Measurements from ENCODE around the gene GMPR. TPM values are rescaled to one million over a fixed set of nuclear protein-coding genes. Genes with fewer than 3 reads are reported as not detected.

Gene GMPR
- total RNA-seq, 1 donor from 2014 or later = 126 TPM

DNA sequence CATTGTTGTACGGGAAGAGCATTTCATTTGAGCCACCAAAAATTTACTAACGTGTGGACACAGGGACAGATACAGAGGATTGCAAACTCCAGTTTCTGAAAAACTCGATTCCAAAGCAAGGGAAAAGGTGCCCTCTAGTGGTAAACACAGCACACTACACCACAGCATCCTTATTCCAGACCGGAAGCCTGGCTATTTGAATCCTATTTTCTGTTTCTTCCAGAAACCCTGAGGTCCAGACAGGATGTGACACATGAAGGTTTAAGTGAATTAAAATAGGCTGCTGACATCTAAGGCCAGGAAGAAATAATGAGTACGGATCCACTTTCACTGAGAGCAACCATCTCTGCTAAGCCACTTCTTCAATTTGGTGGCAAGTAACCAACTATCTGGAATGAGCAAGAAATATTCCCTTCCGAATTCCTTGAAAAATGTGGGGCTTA, 31.8 kb upstream of the GMPR start:
- peak overlapping the region; percentile 5 for H3K27ac ChIP-seq (replicated peaks)
- no peaks in the 10 kb centered on the region for H3K9me3 ChIP-seq (replicated peaks)
- intact Hi-C loops (cut with micrococcal nuclease) = no loop called here
- no peak overlapping the region for H3K4me3 ChIP-seq
- H3K27me3 ChIP-seq (ENCODE audit: low read depth) = no peaks in the 10 kb centered on the region
- no peaks in the 10 kb centered on the region for H3K36me3 ChIP-seq
- TF ChIP-seq, protein P1, sequence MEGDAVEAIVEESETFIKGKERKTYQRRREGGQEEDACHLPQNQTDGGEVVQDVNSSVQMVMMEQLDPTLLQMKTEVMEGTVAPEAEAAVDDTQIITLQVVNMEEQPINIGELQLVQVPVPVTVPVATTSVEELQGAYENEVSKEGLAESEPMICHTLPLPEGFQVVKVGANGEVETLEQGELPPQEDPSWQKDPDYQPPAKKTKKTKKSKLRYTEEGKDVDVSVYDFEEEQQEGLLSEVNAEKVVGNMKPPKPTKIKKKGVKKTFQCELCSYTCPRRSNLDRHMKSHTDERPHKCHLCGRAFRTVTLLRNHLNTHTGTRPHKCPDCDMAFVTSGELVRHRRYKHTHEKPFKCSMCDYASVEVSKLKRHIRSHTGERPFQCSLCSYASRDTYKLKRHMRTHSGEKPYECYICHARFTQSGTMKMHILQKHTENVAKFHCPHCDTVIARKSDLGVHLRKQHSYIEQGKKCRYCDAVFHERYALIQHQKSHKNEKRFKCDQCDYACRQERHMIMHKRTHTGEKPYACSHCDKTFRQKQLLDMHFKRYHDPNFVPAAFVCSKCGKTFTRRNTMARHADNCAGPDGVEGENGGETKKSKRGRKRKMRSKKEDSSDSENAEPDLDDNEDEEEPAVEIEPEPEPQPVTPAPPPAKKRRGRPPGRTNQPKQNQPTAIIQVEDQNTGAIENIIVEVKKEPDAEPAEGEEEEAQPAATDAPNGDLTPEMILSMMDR (IDR thresholded peaks at IDR 0.05; ENCODE audit: borderline replicate concordance) = peak; percentile 97
- H3K4me1 ChIP-seq = peaks cover 18% of the 10 kb centered on the region
- no peak for DNase-seq

DNA sequence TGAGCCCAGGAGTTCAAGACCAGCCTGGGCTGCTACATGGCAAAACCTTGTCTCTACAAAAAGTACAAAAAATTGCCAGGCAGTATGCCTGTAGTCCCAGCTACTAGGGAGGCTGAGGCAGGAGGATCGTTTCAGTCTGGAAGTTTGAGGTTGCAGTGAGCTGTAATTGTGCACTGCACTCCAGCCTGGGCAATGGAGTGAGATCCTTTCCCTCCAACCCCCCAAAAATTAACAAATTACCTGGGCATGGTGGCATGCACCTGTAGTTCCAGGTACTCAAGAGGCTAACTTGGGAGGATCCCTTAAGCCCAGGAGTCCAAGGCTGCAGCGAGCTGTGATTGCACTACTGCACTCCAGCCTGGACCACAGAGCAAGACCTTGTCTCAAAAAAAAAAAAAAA, 29.4 kb upstream of the GMPR start:
- Histone ChIP-seq H3K36me3 (no peaks in the 10 kb centered on the region), H3K4me1 (peaks cover 18% of the 10 kb centered on the region), H3K27me3 (ENCODE audit: low read depth) (no peaks in the 10 kb centered on the region), H3K27ac (replicated peaks) (no peak overlapping the region), H3K4me3 (no peak overlapping the region), H3K9me3 (replicated peaks) (no peaks in the 10 kb centered on the region)
- DNase-seq = no peak
- intact Hi-C loops (cut with micrococcal nuclease) = no loop called here
- TF ChIP-seq, protein P1 (IDR thresholded peaks at IDR 0.05; ENCODE audit: borderline replicate concordance) = no peak

DNA sequence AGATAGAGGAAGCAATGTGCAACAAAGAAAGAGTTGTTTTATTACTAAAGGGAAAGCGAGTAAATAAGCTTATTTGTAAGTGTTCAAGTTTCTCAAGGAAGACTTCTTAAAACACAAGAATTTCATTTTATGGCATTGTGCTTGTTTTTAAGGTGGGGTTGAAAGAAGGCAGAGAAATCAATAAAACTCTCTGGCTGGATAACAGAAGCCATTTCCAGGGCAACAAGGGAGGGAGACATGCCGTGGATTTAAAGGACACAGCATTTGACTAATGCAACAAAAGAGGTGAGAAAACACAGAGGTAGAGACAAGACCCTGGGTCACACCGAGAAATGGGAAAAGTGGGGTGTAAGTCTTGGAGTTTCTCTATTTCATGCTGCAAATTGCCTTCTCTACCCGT, 28.8 kb upstream of the GMPR start:
- Histone ChIP-seq H3K27me3 (ENCODE audit: low read depth) (no peaks in the 10 kb centered on the region), H3K4me3 (no peak overlapping the region), H3K4me1 (peaks cover 18% of the 10 kb centered on the region), H3K27ac (replicated peaks) (no peak overlapping the region), H3K9me3 (replicated peaks) (no peaks in the 10 kb centered on the region), H3K36me3 (no peaks in the 10 kb centered on the region)
- DNase-seq = no peak
- TF ChIP-seq, protein P1 (IDR thresholded peaks at IDR 0.05; ENCODE audit: borderline replicate concordance) = no peak
- intact Hi-C loops (cut with micrococcal nuclease) = no loop called here

DNA sequence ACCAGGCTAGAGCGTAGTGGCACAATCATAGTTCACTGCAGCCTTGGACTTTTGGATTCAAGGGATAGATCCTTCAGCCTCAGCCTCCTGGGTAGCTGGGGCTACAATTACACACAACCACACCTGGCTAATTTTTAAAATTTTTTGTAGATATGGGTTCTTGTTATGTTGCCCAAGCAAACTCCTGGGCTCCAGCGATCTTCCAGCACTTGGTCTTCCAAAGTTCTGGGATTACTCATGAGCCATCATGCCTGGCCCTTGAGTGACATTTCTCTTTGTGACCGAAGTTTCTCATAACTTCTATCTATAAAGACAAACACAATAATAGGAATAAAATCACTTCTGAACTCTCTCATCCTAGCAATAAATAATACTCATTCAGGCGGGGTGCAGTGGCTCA, 26.1 kb upstream of the GMPR start:
- TF ChIP-seq, protein P1 (IDR thresholded peaks at IDR 0.05; ENCODE audit: borderline replicate concordance) = no peak
- Histone ChIP-seq H3K27me3 (ENCODE audit: low read depth) (peaks cover 8% of the 10 kb centered on the region), H3K36me3 (no peaks in the 10 kb centered on the region), H3K4me1 (peaks cover 19% of the 10 kb centered on the region), H3K27ac (replicated peaks) (no peak overlapping the region), H3K9me3 (replicated peaks) (no peaks in the 10 kb centered on the region), H3K4me3 (no peak overlapping the region)
- DNase-seq = no peak
- intact Hi-C loops (cut with micrococcal nuclease) = no loop called here

DNA sequence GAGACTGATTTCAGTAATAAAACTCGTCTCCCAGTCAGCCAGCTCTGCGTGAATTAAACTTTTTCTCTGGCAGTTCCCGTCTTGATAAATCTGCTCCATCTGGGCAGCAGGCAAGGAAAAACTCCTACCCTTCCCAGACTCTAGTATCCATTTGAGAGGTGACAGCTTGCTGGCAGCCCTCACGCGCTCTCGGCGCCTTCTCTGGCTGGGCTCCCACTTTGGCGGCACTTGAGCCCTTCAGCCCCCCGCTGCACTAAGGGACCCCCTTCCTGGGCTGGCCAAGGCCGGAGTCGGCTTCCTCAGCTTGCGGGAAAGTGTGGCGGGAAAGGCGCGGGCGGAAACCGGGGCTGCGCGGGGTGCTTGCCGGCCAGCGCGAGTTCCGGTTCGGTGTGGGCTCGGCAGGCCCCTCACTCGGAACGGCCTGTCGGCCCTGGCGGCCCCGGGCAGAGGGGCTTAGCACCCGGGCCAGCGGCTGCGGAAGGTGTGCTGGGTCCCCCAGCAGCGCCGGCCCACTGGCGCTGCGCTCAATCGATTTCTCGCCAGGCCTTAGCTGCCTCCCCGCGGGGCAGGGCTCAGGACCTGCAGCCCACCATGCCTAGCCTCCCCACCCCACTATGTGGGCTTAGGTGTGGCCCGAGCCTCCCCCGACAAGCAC, 21.8 kb upstream of the GMPR start:
- Histone ChIP-seq H3K4me3 (peak overlapping the region; percentile 46), H3K27ac (replicated peaks) (no peak overlapping the region), H3K27me3 (ENCODE audit: low read depth) (peaks cover 12% of the 10 kb centered on the region), H3K9me3 (replicated peaks) (no peaks in the 10 kb centered on the region), H3K36me3 (no peaks in the 10 kb centered on the region), H3K4me1 (peaks cover 19% of the 10 kb centered on the region)
- no peak for DNase-seq
- TF ChIP-seq, protein P1 (IDR thresholded peaks at IDR 0.05; ENCODE audit: borderline replicate concordance) = no peak
- intact Hi-C loops (cut with micrococcal nuclease) = no loop called here

All from left ventricle myocardium inferior (tissue), 1 donor.